ENCODE data around the gene IRAK1.

IRAK1 gene

GRCh38 chrX:153968754-153969124, 51.0 kb downstream of the IRAK1 start:
- TF ChIP-seq YY1 (IDR thresholded peaks at IDR 0.05; ENCODE audit: insufficient read depth, insufficient read length) (no peak), ZNF274 (IDR thresholded peaks at IDR 0.05; ENCODE audit: low read depth, low read length) (no peak), SUZ12 (IDR thresholded peaks at IDR 0.05; ENCODE audit: extremely low read depth, insufficient read depth, insufficient read length) (no peak)
- Histone ChIP-seq H3K9me3 (ENCODE audit: insufficient read depth, low read length) (no peaks in the 10 kb centered on the region), H3K4me1 (ENCODE audit: insufficient read depth, insufficient read length) (peaks cover 3% of the 10 kb centered on the region), H3K36me3 (ENCODE audit: insufficient read depth, insufficient read length, low read length) (peaks cover 43% of the 10 kb centered on the region), H3K9ac (ENCODE audit: insufficient read length, low read depth) (peak overlapping the region; percentile 67), H3K4me3 (ENCODE audit: insufficient read length, low read depth) (peak overlapping the region; percentile 55), H3K27me3 (ENCODE audit: insufficient read depth, insufficient read length) (no peaks in the 10 kb centered on the region)
- DNase-seq (ENCODE audit: low read depth, low spot score) = no peak

GRCh38 chrX:153968255-153968654, 51.4 kb downstream of the IRAK1 start:
- no peak for TF ChIP-seq ZNF274 (IDR thresholded peaks at IDR 0.05; ENCODE audit: low read depth, low read length)
- Histone ChIP-seq H3K9ac (ENCODE audit: insufficient read length, low read depth) (peak overlapping the region; percentile 8), H3K27me3 (ENCODE audit: insufficient read depth, insufficient read length) (no peaks in the 10 kb centered on the region), H3K4me3 (ENCODE audit: insufficient read length, low read depth) (peak overlapping the region; percentile 11), H3K9me3 (ENCODE audit: insufficient read depth, low read length) (no peaks in the 10 kb centered on the region), H3K4me1 (ENCODE audit: insufficient read depth, insufficient read length) (peaks cover 3% of the 10 kb centered on the region), H3K36me3 (ENCODE audit: insufficient read depth, insufficient read length, low read length) (peaks cover 48% of the 10 kb centered on the region)
- DNase-seq (ENCODE audit: low read depth, low spot score) = no peak

- Histone ChIP-seq H3K27me3 (ENCODE audit: insufficient read depth, insufficient read length) (no peaks in the 10 kb centered on the region), H3K4me3 (ENCODE audit: insufficient read length, low read depth) (no peak overlapping the region), H3K9ac (ENCODE audit: insufficient read length, low read depth) (peak overlapping the region; percentile 8), H3K4me1 (ENCODE audit: insufficient read depth, insufficient read length) (peaks cover 3% of the 10 kb centered on the region), H3K9me3 (ENCODE audit: insufficient read depth, low read length) (no peaks in the 10 kb centered on the region), H3K36me3 (ENCODE audit: insufficient read depth, insufficient read length, low read length) (peaks cover 53% of the 10 kb centered on the region)
- TF ChIP-seq SUZ12 (IDR thresholded peaks at IDR 0.05; ENCODE audit: extremely low read depth, insufficient read depth, insufficient read length) (no peak), YY1 (IDR thresholded peaks at IDR 0.05; ENCODE audit: insufficient read depth, insufficient read length) (no peak), ZNF274 (IDR thresholded peaks at IDR 0.05; ENCODE audit: low read depth, low read length) (no peak)
- no peak for DNase-seq (ENCODE audit: low read depth, low spot score)
These were observed 52.0 kb downstream of the IRAK1 start for GRCh38 chrX:153967536-153968224.

GRCh38 chrX:153966841-153967535, 52.7 kb downstream of the IRAK1 start:
- DNase-seq (ENCODE audit: low read depth, low spot score) = no peak
- peaks cover 3% of the 10 kb centered on the region for H3K4me1 ChIP-seq (ENCODE audit: insufficient read depth, insufficient read length)
- H3K36me3 ChIP-seq (ENCODE audit: insufficient read depth, insufficient read length, low read length) = peaks cover 60% of the 10 kb centered on the region
- TF ChIP-seq YY1 (IDR thresholded peaks at IDR 0.05; ENCODE audit: insufficient read depth, insufficient read length) (no peak), ZNF274 (IDR thresholded peaks at IDR 0.05; ENCODE audit: low read depth, low read length) (no peak), SUZ12 (IDR thresholded peaks at IDR 0.05; ENCODE audit: extremely low read depth, insufficient read depth, insufficient read length) (no peak)
- H3K27me3 ChIP-seq (ENCODE audit: insufficient read depth, insufficient read length) = no peaks in the 10 kb centered on the region
- no peak overlapping the region for H3K9ac ChIP-seq (ENCODE audit: insufficient read length, low read depth)
- no peak overlapping the region for H3K4me3 ChIP-seq (ENCODE audit: insufficient read length, low read depth)
- no peaks in the 10 kb centered on the region for H3K9me3 ChIP-seq (ENCODE audit: insufficient read depth, low read length)

GRCh38 chrX:153966283-153966688, 53.4 kb downstream of the IRAK1 start:
- DNase-seq (ENCODE audit: low read depth, low spot score) = no peak
- Histone ChIP-seq H3K36me3 (ENCODE audit: insufficient read depth, insufficient read length, low read length) (peaks cover 67% of the 10 kb centered on the region), H3K4me1 (ENCODE audit: insufficient read depth, insufficient read length) (peaks cover 3% of the 10 kb centered on the region), H3K9me3 (ENCODE audit: insufficient read depth, low read length) (no peaks in the 10 kb centered on the region), H3K9ac (ENCODE audit: insufficient read length, low read depth) (no peak overlapping the region), H3K4me3 (ENCODE audit: insufficient read length, low read depth) (no peak overlapping the region), H3K27me3 (ENCODE audit: insufficient read depth, insufficient read length) (no peaks in the 10 kb centered on the region)
- TF ChIP-seq SUZ12 (IDR thresholded peaks at IDR 0.05; ENCODE audit: extremely low read depth, insufficient read depth, insufficient read length) = no peak
- no peak for TF ChIP-seq ZNF274 (IDR thresholded peaks at IDR 0.05; ENCODE audit: low read depth, low read length)
- no peak for TF ChIP-seq YY1 (IDR thresholded peaks at IDR 0.05; ENCODE audit: insufficient read depth, insufficient read length)

GRCh38 chrX:153965406-153965805, 54.3 kb downstream of the IRAK1 start:
- H3K36me3 ChIP-seq (ENCODE audit: insufficient read depth, insufficient read length, low read length) = peaks cover 70% of the 10 kb centered on the region

GRCh38 chrX:153964105-153964504, 55.6 kb downstream of the IRAK1 start:
- no peak overlapping the region for H3K4me3 ChIP-seq (ENCODE audit: insufficient read length, low read depth)
- DNase-seq (ENCODE audit: low read depth, low spot score) = no peak
- H3K9ac ChIP-seq (ENCODE audit: insufficient read length, low read depth) = no peak overlapping the region
- TF ChIP-seq ZNF274 (IDR thresholded peaks at IDR 0.05; ENCODE audit: low read depth, low read length) (no peak), YY1 (IDR thresholded peaks at IDR 0.05; ENCODE audit: insufficient read depth, insufficient read length) (no peak), SUZ12 (IDR thresholded peaks at IDR 0.05; ENCODE audit: extremely low read depth, insufficient read depth, insufficient read length) (no peak)
- no peaks in the 10 kb centered on the region for H3K9me3 ChIP-seq (ENCODE audit: insufficient read depth, low read length)
- H3K4me1 ChIP-seq (ENCODE audit: insufficient read depth, insufficient read length) = peaks cover 3% of the 10 kb centered on the region
- H3K36me3 ChIP-seq (ENCODE audit: insufficient read depth, insufficient read length, low read length) = peaks cover 74% of the 10 kb centered on the region
- H3K27me3 ChIP-seq (ENCODE audit: insufficient read depth, insufficient read length) = no peaks in the 10 kb centered on the region

More at GRCh38 chrX:153965406-153965805, 54.3 kb downstream of the IRAK1 start:
- Histone ChIP-seq H3K27me3 (ENCODE audit: insufficient read depth, insufficient read length) (no peaks in the 10 kb centered on the region), H3K4me3 (ENCODE audit: insufficient read length, low read depth) (no peak overlapping the region), H3K4me1 (ENCODE audit: insufficient read depth, insufficient read length) (peaks cover 3% of the 10 kb centered on the region), H3K9me3 (ENCODE audit: insufficient read depth, low read length) (no peaks in the 10 kb centered on the region), H3K9ac (ENCODE audit: insufficient read length, low read depth) (no peak overlapping the region)
- no peak for DNase-seq (ENCODE audit: low read depth, low spot score)
- no peak for TF ChIP-seq ZNF274 (IDR thresholded peaks at IDR 0.05; ENCODE audit: low read depth, low read length)
- no peak for TF ChIP-seq SUZ12 (IDR thresholded peaks at IDR 0.05; ENCODE audit: extremely low read depth, insufficient read depth, insufficient read length)
- no peak for TF ChIP-seq YY1 (IDR thresholded peaks at IDR 0.05; ENCODE audit: insufficient read depth, insufficient read length)
